Upper lobe of left lung (tissue), 6 donors: ENCODE data around the gene RNF215. TPM values are rescaled to one million over a fixed set of nuclear protein-coding genes. Genes with fewer than 3 reads are reported as not detected.

Experiments used
- ATAC-seq, 2 donors: fragments of 200-7000 bp; cut with Tn5 transposase; one replicate each; pipeline ENCODE4 v1.9.1; 2022; ENCODE audit warnings: mild to moderate bottlenecking in 2 of 2, moderate library complexity in 2 of 2; ENCODE audit not compliant: low FRiP score in 2 of 2
- DNase-seq, 2 donors: peaks; one replicate each; pipeline ENCODE4 v3.0.0-alpha.2; 2019 to 2020
- H3K27ac ChIP-seq, 4 donors: fragments of 200-600 bp; sonication (generic); one replicate each; pipeline ENCODE4 v1.5.1; 2016 to 2019
- H3K27me3 ChIP-seq, 4 donors: fragments of 200-600 bp; sonication (generic); one replicate each; pipeline ENCODE4 v1.5.1; 2017 to 2019
- H3K36me3 ChIP-seq, 4 donors: fragments of 200-600 bp; sonication (generic); one replicate each; pipeline ENCODE4 v1.5.1; 2016 to 2019
- H3K4me1 ChIP-seq, 4 donors: fragments of 200-600 bp; sonication (generic); one replicate each; pipeline ENCODE4 v1.5.1; 2018 to 2019
- H3K4me3 ChIP-seq, 4 donors: fragments of 200-600 bp; sonication (generic); one replicate each; pipeline ENCODE4 v1.5.1; 2017 to 2019; ENCODE audit warnings: mild to moderate bottlenecking in 2 of 4, moderate library complexity in 1 of 4
- H3K9me3 ChIP-seq, 4 donors: fragments of 200-600 bp; sonication (generic); one replicate each; pipeline ENCODE4 v1.5.1; 2018 to 2019
- CTCF ChIP-seq, 6 experiments: fragments of 450-650 bp in 4 of 6; fragments of 200-600 bp in 2 of 6; sonication (generic) in 2 of 6; IDR thresholded peaks; one replicate each; pipeline ENCODE4 v1.5.1; 2016 to 2019; ENCODE audit warnings: antibody characterized with exemption in 6 of 6
- EP300 ChIP-seq, 4 donors: sonication (generic); formaldehyde crosslinking; IDR thresholded peaks; one replicate each; pipeline ENCODE4 v1.5.1; 2017; ENCODE audit warnings: antibody characterized with exemption in 4 of 4, control low read depth in 2 of 4
- POLR2A ChIP-seq, 4 donors: fragments of 450-650 bp; IDR thresholded peaks; one replicate each; pipeline ENCODE4 v1.5.1; 2016 to 2017; ENCODE audit warnings: antibody characterized with exemption in 4 of 4, mild to moderate bottlenecking in 2 of 4
- POLR2AphosphoS5 ChIP-seq, 2 donors: sonication (generic); formaldehyde crosslinking; IDR thresholded peaks; one replicate each; pipeline ENCODE4 v1.5.1; 2017; ENCODE audit warnings: antibody characterized with exemption in 2 of 2
- WGBS, 2 donors: methylation state at CpG; one replicate each; pipeline ENCODE4 v1.1.5; 2017 to 2018; 5-methylcytosine and 5-hydroxymethylcytosine counted together
- total RNA-seq, 6 donors: library from RNA; depleted of rRNA in 4 of 6; stranded (reverse); fragments of >200 nt in 4 of 6; gene quantifications; one replicate each; pipeline versions ENCODE4 v1.1.0 to v1.2.1, GENCODE V29; 2016 to 2021
- donor health status: DM: no; HTN: no; CAD: no; lungs with moderate emphysema.
- donor health status: DM: no; HTN: yes; CAD: no; lungs with severe emphysema.

Gene RNF215
- total RNA-seq, 6 donors from 2014 or later, result 9.3 to 30.3 (median 16.5) TPM

GRCh38 chr22:30422481-30423300 is 35.5 kb upstream of the RNF215 start:
- peak; percentile 27 to 72 for ATAC-seq
- DNase-seq, result peak in 1 of 2 donors; percentile 85
- Histone ChIP-seq H3K36me3 (peaks cover 0 to 18% (median 9%) of the 10 kb centered on the region in 4 donors), H3K27ac (peak overlapping the region; percentile 93 to 98 (median 96)), H3K4me3 (peak overlapping the region; percentile 57 to 75 (median 68)), H3K27me3 (no peaks in the 10 kb centered on the region), H3K9me3 (no peaks in the 10 kb centered on the region), H3K4me1 (peaks cover 38 to 53% (median 45%) of the 10 kb centered on the region in 4 donors)
- TF ChIP-seq POLR2AphosphoS5 (IDR thresholded peaks at IDR 0.05), result peak; percentile 73 to 76
- peak in 1 of 4 donors; percentile 20 for TF ChIP-seq POLR2A (IDR thresholded peaks at IDR 0.05)
- no peak for TF ChIP-seq CTCF (IDR thresholded peaks at IDR 0.05)
- TF ChIP-seq EP300 (IDR thresholded peaks at IDR 0.05), result peak in 2 of 4 donors; percentile 15 to 74
- WGBS, 2 donors, result 36 to 46% methylated on average over 13 to 18 of the region's 18 CpGs

DNA sequence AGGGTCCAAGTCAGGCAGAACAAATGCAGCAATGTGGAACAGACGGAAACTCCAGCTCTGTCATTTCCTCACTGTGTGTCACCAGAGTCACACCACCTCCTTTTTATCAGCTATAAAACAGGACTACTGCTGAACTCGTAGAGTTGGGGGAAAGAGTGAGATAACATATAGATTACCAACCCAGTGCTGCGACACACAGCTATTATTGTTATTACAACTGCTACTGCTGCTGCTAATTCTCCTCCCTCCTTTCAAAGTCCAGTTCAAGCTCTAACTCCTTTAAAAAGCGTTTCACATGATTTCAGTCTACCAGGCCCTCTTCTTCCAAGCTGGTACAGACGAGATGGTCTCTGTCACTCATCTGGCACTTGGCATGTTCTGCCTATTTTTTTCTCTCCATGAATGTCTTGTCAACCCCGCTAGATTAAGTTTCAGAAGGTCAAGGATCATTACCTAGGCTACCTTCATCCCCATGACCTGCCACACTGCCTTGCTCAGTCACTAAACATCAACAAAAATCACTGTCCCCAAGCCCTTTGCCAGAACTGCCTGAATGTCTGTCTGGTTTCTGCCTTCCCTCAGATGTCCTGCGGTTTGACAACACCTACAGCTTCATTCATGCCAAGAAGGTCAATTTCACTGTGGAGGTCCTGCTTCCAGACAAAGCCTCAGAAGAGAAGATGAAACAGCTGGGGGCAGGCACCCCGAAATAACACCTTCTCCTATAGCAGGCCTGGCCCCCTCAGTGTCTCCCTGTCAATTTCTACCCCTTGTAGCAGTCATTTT is 34.7 kb upstream of the RNF215 start:
- DNase-seq, result no peak
- Histone ChIP-seq H3K4me1 (peaks cover 38 to 52% (median 45%) of the 10 kb centered on the region in 4 donors), H3K9me3 (no peaks in the 10 kb centered on the region), H3K27me3 (no peaks in the 10 kb centered on the region), H3K27ac (peak overlapping the region; percentile 93 to 98 (median 96)), H3K4me3 (peak overlapping the region in 1 of 4 donors; percentile 75), H3K36me3 (peaks cover 0 to 23% (median 9%) of the 10 kb centered on the region in 4 donors)
- ATAC-seq, result no peak
- no peak for TF ChIP-seq CTCF (IDR thresholded peaks at IDR 0.05)
- TF ChIP-seq POLR2AphosphoS5 (IDR thresholded peaks at IDR 0.05), result no peak
- TF ChIP-seq POLR2A (IDR thresholded peaks at IDR 0.05), result no peak
- TF ChIP-seq EP300 (IDR thresholded peaks at IDR 0.05), result no peak
- 81 to 83% methylated on average over 8 of the region's 8 CpGs for WGBS, 2 donors

DNA sequence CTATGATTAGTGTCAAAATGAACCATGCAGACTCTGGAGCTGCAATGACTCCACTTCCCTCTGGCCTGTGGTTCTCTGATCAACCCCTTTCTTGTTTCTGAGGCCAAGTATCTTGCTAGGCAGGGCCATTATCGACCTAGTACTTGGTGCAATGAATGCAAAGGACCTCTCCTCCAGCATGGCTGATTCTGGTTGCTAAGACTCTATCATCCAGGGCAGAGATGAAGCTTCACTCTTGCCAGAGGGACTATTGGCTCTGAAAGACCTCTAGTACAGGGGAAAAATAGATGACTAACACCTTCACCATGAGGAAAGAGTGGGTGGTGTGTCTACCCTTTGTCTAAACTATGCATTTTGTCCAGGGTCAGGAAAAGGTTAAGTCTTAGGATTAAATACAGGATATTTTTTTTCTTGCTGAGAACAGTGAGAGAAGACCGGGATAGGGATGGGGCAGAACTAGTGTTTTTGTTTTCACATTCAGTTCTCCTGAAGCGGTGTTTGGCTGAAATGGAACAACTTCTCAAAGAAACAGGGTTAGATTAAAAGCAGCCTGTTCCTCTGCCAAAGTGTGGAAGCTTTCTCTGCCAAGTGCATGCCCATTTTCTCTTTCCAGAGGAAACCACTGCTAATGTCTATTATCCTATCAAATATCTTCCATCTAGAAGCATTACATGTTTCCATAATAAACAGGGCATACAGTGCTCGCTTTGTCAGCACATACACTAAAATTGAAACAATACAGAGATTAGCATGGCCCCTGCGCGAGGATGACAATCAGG is 33.3 kb upstream of the RNF215 start:
- ATAC-seq, result no peak
- TF ChIP-seq POLR2AphosphoS5 (IDR thresholded peaks at IDR 0.05), result no peak
- TF ChIP-seq POLR2A (IDR thresholded peaks at IDR 0.05), result no peak
- TF ChIP-seq EP300 (IDR thresholded peaks at IDR 0.05), result no peak
- TF ChIP-seq CTCF (IDR thresholded peaks at IDR 0.05), result no peak

GRCh38 chr22:30416837-30417236 is 29.6 kb upstream of the RNF215 start:
- H3K27me3 ChIP-seq, result no peaks in the 10 kb centered on the region
- no peaks in the 10 kb centered on the region for H3K9me3 ChIP-seq
- peaks cover 3 to 12% (median 8%) of the 10 kb centered on the region in 4 donors for H3K4me1 ChIP-seq
- no peak overlapping the region for H3K27ac ChIP-seq
- ATAC-seq, result no peak
- 71 to 77% methylated on average over 1 of the region's 1 CpG for WGBS, 2 donors
- TF ChIP-seq POLR2A (IDR thresholded peaks at IDR 0.05) (no peak), POLR2AphosphoS5 (IDR thresholded peaks at IDR 0.05) (no peak), CTCF (IDR thresholded peaks at IDR 0.05) (no peak), EP300 (IDR thresholded peaks at IDR 0.05) (no peak)
- H3K36me3 ChIP-seq, result peaks cover 9 to 55% (median 21%) of the 10 kb centered on the region in 4 donors
- no peak for DNase-seq
- no peak overlapping the region for H3K4me3 ChIP-seq

More for the DNA sequence above, 33.3 kb upstream of the RNF215 start:
- Histone ChIP-seq H3K4me1 (peaks cover 29 to 39% (median 36%) of the 10 kb centered on the region in 4 donors), H3K9me3 (no peaks in the 10 kb centered on the region), H3K27me3 (no peaks in the 10 kb centered on the region), H3K4me3 (no peak overlapping the region), H3K27ac (peak overlapping the region in 1 of 4 donors; percentile 98), H3K36me3 (peaks cover 9 to 37% (median 19%) of the 10 kb centered on the region in 4 donors)
- no peak for DNase-seq
- WGBS, 2 donors, result 64 to 65% methylated on average over 6 of the region's 6 CpGs
